Measurements from ENCODE around the gene PVALEF.
"Not testable (repeated sequence)": the region's sequence is repeated elsewhere in the genome, so short reads cannot be mapped to it uniquely, and the experiment has no call there.

PVALEF gene

DNA sequence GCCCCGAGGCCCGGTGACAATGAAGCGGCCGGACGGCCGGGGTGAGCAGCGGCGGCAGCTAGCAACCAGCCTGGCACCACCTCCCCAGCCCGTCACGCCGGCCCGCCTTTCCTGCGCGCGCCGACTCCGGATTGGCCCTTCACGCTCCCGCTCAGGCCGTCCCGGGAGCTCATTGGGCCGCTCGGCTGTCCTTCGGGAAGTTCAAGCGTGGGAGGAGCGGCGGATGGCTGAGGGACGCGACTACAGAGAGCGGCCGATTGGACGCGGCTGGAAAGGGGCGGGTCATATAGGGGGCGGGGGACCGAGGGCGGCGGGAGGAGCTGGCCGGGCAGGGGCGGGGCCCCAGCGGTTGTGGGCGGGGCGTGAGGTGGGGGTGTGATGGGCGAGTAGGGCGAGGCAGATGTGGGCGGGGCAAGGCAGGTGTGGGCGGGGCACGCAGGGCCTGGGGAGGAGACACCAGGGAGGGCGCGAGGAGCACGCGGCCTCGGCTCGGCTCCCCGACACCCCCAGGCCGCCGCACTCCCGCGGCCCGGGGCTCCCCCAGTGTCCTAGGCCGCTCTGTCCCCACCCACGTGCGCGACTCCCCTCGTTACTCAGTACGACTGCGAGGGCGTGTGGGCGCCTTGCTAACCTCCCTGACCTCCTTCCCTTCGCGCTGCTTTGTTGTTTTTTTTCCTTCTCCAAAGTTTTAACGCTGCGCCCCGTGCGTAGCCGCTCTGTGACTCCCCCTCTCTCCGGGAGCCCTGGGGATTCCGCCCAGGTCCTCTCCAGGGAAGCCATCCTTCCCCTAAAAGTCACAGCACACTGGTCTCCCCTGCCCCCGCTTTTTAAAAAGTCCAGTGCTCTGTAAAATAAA lies 57.8 kb downstream of the PVALEF start, which contains the start of gene CEP131:
TSS of gene CEP131 (minus strand) at position 60 of the 856 bp plus-strand sequence. CDS start 2,909 bp downstream, outside the sequence.
- DNase-seq, result peak; percentile 91

DNA sequence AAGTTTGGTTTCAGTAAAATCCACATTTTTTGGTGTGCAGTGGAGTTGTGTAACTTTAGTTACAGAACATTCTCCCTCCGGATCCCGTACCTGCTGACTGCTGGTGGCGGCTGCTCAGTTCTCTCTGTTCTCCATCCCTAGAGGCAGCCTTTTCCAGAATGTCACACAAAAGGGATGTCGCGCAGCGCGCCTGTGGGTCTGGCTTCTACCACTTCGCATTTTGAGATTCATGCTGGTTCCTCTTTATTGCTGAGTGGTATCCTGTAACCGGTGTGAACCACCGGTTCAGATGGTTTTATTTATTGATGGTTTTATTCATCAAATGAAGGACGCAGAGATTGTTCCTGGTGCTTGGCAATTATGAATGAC lies 58.4 kb downstream of the PVALEF start:
- no peak for DNase-seq

DNA sequence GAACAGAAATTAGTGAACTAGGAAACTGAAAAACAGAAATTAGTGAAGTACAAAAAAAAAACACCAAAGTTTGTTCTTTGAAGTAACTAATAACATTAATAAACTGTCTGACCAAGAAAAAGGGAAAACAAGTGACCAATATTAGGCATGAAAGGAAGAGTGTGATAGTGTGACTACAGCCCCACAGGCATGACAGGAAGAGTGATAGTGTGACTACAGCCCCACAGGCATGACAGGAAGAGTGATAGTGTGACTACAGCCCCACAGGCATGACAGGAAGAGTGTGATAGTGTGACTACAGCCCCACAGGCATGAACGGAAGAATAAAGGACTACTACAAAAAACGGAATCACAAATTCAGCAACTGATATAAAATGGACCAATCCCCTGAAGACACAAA lies 62.3 kb downstream of the PVALEF start:
- not testable (repeated sequence) for DNase-seq

- DNase-seq, result no peak
Measured at GRCh38 chr17:81228420-81228819, 63.1 kb downstream of the PVALEF start.

GRCh38 chr17:81228834-81229665 lies 63.7 kb downstream of the PVALEF start:
- no peak for DNase-seq

DNA sequence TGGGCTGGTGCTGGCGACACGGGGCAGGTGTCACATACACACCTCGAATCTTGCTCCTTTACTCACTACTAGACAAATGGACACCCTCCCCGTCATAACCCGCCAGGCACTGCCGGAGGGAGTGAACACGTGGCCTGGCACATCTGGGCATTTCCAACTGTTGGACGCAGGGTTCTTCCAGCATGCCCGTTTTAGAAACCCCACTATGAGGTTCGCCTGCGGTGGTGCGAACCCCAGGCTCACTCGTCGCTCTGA lies 64.3 kb downstream of the PVALEF start:
- DNase-seq, result no peak

DNA sequence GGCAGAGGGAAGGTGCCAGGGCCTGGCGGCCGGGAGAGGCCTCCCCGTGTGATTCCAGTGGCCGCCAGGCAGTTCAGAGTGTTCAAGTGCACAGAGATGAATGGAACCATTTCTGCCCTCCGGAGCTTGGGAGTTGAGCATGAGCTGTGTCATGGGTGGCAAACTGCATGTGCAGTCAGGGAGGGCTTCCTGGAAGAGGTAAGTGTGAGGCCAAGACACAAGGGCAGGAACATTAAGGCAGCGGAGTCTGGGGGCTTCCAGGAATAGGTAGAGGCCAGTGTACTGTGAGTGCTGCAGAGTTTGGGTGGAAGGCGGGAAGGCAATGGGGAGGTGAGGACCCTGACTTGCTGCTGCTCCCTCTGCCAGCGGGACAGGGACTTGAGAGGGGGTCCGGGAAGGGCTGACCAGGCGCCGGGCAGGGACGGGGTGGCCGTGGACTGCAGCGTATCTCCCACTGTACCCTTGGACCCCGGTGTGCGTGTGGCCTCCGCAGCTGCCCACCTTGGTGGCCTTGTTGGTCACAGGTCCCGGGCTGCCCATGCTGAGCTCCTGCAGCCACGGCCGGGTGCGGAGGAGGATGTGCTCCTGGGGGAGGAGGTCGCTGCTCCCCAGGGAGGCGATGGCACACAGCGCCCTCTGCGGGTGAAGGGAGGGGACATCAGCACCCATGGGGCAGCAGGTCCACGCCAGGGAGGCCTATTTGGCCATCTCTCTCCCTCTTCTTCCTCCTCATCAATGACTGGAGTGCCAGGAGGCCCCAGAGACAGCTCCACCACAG lies 64.9 kb downstream of the PVALEF start:
- no peak for DNase-seq

DNA sequence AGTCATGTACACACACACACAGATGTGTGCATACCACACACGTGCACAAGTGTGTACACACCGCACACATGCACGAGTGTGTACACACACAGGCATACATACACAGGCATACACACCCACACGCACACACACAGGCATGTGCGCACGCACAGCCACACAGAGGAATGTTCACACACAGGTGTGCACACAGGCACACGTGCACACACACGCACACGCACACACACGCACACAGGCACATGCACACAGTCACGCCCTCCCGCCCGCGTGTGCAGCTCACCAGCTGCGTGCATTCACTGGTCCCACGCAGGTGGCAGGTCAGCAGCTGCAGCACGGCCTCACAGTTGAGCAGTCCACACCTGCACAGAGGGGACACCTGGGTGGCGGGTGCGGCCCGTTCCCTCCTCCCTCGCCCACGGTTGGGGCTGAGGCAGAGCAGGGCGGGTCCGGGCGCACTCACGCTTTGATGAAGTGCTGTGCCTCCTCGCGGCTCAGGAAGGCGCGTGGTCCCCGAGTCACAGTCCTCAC lies 65.9 kb downstream of the PVALEF start:
- no peak for DNase-seq

DNA sequence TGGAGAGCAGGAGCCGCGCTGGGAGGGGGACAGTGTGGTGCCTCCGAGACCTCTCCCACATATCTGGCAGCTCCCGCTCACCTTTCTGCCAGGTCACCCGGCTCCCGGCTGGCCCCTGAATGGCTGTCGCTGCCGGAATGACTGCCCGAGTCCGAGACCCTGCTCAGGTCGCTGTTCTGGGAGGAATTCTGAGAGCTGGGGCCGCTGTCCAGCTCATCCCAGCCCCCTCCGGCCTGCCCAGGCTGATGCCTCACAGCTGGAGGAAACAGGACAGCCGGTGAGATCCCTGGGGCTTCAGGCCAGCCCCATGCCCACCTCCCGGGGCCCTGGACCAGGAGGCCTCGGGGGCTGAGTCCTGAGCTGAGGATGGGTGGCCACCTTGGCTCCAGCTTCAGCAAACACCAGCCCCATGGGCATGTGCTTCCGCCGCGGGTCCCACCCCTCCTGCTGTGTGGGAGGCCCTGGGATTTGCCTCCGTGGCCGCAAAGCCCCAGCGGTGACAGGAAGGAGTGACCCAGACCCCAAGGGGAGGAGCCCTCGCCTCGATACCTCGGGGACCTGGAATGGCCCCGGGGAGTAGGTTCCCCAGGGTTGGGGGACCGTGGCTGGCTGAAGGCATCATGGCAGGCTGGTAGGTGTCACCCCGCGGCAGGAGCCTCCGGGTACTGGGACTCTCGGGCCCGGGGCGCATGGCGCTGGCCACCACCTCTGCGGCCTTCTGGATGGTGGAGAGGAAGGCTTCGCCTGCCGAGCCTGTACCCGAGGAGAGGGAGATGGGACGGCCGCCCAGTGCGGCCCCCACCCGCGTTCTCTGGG lies 66.7 kb downstream of the PVALEF start:
- no peak for DNase-seq
